ENCODE measurements around the gene WIPF2.
"Not testable (repeated sequence)": the region's sequence is repeated elsewhere in the genome, so short reads cannot be mapped to it uniquely, and the experiment has no call there.

The WIPF2 gene

GRCh38 chr17:40206193-40206592, 12.9 kb upstream of the WIPF2 start:
- not testable (repeated sequence) for H3K4me1 ChIP-seq

DNA sequence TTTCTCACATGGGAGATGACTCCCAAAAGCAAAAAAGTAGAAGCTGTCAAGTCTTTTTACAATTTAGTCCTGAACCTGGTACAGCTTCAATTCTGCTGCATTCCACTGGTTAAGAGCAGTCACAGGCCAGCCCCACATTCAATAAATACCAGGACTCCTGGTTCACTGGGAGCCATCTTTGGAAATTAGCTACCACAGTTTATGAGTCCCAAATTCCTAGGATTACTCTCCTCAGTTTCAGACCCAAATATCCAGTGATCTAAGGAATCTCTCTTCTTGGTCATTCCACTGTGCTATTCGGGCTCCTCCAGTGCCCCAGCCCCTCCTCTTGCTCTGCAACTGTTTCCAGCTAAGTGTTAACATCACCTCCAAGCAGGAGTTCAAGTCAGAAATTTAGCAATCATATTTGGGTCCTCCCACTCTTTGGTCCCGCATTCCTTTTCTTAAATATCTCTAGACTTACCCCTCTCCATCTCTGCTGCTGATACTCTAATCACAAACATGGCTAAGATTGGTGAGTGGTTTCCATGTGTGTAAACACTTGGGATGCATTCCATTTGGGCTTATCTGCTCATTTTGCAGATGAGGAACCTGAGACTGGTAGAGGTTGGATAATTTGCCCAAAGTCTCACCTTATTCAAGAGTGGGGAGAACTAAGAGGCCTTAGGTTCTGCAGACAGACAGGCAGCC, 9.6 kb upstream of the WIPF2 start:
- Histone ChIP-seq H3K4me3 (no peak overlapping the region), H3K36me3 (replicated peaks) (no peaks in the 10 kb centered on the region), H3K27me3 (ENCODE audit: low read depth) (no peaks in the 10 kb centered on the region), H3K4me1 (no peaks in the 10 kb centered on the region), H3K9me3 (no peaks in the 10 kb centered on the region)
- in situ Hi-C loops (cut with MboI; ENCODE audit: low sequenced_read_pairs) = no loop called here
- no peak for DNase-seq (ENCODE audit: low spot score in 2 of 2)

More at GRCh38 chr17:40206193-40206592, 12.9 kb upstream of the WIPF2 start:
- H3K27me3 ChIP-seq (ENCODE audit: low read depth); H3K9me3 ChIP-seq; in situ Hi-C loops (cut with MboI; ENCODE audit: low sequenced_read_pairs); H3K4me3 ChIP-seq; H3K36me3 ChIP-seq (replicated peaks); DNase-seq (ENCODE audit: low spot score in 2 of 2): not testable (repeated sequence)

DNA sequence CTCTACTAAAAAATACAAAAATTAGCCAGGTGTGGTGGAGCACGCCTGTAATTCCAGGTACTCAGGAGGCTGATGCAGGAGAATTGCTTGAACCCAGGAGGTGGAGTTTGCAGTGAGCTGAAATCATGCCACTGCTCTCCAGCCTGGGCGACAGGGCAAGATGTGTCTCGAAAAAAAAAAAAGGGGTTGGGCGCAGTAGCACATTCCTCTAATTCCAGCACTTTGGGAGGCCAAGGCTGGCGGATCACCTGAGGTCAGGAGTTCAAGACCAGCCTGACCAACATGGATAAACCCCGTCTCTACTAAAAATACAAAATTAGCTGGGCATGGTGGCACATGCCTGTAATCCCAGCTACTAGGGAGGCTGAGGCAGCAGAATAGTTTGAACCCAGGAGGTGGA, 5.2 kb upstream of the WIPF2 start:
- H3K4me1 ChIP-seq; H3K9me3 ChIP-seq; in situ Hi-C loops (cut with MboI; ENCODE audit: low sequenced_read_pairs); H3K27me3 ChIP-seq (ENCODE audit: low read depth); DNase-seq (ENCODE audit: low spot score in 2 of 2); H3K36me3 ChIP-seq (replicated peaks); H3K4me3 ChIP-seq: not testable (repeated sequence)

DNA sequence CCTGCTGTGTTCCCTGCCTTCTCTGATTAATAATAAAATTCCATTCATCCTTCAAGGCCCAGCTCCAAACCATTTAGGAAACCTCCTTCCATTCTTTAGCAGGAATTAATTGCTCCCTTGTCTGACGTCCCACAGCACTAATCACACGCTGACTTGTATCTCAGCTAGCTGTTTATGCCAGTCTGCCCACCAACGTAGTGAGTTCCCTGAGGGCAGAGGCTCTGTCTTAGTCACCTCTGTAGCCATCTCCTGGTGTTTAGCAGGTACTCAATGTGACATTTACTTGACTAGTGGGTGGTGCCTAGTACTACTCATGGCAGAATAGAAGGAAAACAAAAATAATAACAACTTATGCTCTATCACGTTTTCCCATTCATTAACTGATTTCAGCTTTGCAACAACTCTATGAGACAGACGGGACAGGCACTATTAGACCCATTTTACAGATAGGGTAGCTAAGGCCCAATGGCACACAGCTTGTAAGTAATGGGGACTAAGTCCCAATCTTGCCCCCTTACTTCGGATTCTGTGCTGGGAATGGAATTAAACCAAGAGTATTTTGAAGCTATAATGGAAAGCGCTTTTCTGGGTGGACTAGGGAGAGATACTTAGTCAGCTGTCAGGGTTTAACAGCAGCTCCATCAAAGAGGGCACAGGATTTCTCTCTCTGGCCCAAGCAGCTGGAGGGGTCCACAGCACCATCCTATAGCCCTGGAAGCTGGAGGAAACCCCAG, 931 bp upstream of the WIPF2 start:
- Histone ChIP-seq H3K4me3 (peak overlapping the region; percentile 60), H3K27me3 (ENCODE audit: low read depth) (no peaks in the 10 kb centered on the region), H3K36me3 (replicated peaks) (no peaks in the 10 kb centered on the region), H3K4me1 (peaks cover 6% of the 10 kb centered on the region), H3K9me3 (no peaks in the 10 kb centered on the region)
- no peak for DNase-seq (ENCODE audit: low spot score in 2 of 2)
- in situ Hi-C loops (cut with MboI; ENCODE audit: low sequenced_read_pairs) = no loop called here

GRCh38 chr17:40219594-40220338, 662 bp downstream of the WIPF2 start:
- no peaks in the 10 kb centered on the region for H3K36me3 ChIP-seq (replicated peaks)
- DNase-seq (ENCODE audit: low spot score in 2 of 2) = peak; percentile 77 to 84

DNA sequence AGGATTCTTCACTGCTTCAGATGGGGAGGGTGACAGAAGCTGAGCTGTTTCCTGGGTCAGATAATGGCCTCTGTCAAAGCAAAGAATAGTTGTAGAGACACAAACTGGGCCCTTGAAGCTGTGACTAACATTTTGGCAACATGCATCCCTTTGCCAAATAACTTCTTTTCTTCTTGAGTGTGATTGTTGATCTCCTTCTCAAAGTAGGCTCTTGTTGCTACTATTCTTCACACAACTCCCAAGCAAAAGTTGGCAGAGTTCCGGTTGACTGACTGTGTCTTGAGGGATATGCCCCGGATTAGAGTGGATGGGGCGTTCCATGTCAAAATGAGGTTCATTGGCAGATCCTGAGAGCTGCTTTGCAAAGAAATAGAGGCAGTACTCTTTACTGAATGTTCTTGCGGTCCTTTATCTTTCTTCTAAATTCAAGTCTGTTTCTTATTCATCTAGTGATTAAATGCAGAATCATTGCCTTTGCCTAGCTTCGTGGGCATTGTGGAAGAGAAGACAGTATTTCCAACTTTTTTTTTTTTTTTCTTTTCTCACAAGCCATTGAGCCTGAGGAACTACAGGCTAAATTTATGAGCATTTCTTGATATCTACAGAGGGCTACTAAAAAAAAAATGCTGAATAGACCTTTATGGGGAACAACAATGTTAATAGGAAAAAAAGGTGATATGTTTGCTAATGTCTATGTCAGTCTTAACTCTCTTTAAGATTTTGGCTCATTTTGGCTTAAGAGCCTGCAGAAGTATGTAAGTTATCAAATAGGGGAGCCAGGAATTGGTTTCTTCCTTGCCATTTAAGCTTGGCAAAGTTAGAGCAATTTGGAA, 5.8 kb downstream of the WIPF2 start:
- no peak overlapping the region for H3K4me3 ChIP-seq
- H3K9me3 ChIP-seq = no peaks in the 10 kb centered on the region
- no peaks in the 10 kb centered on the region for H3K27me3 ChIP-seq (ENCODE audit: low read depth)
- 0 out of 2 replicates have a peak, but pooled peaks cover 3% of the 10 kb centered on the region for H3K36me3 ChIP-seq (replicated peaks)
- no peaks in the 10 kb centered on the region; the same call in 1 of the 2 replicates for H3K4me1 ChIP-seq
- in situ Hi-C loops (cut with MboI; ENCODE audit: low sequenced_read_pairs) = no loop called here
- no peak for DNase-seq (ENCODE audit: low spot score in 2 of 2)

More at GRCh38 chr17:40219594-40220338, 662 bp downstream of the WIPF2 start:
- H3K27me3 ChIP-seq (ENCODE audit: low read depth) = no peaks in the 10 kb centered on the region
- no peaks in the 10 kb centered on the region for H3K9me3 ChIP-seq
- peaks cover 6% of the 10 kb centered on the region for H3K4me1 ChIP-seq
- in situ Hi-C loops (cut with MboI; ENCODE audit: low sequenced_read_pairs) = no loop called here
- H3K4me3 ChIP-seq = peak overlapping the region; percentile 60

DNA sequence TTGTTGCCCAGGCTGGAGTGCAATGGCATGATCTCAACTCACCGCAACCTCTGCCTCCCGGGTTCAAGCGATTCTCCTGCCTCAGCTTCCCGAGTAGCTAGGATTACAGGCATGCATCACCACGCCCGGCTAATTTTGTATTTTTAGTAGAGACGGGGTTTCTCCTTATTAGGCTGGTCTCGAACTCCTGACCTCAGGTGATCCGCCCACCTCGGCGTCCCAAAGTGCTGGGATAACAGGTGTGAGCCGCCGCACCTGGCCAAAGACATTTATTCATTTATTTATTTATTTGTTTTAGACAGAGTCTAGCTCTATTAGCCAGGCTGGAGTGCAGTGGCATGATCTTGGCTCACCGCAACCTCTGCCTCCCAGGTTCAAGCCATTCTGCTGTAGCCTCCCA, 10.0 kb downstream of the WIPF2 start:
- in situ Hi-C loops (cut with MboI; ENCODE audit: low sequenced_read_pairs); H3K27me3 ChIP-seq (ENCODE audit: low read depth); H3K9me3 ChIP-seq; DNase-seq (ENCODE audit: low spot score in 2 of 2); H3K36me3 ChIP-seq (replicated peaks); H3K4me1 ChIP-seq; H3K4me3 ChIP-seq: not testable (repeated sequence)

- peaks cover 12% of the 10 kb centered on the region for H3K36me3 ChIP-seq (replicated peaks)
- H3K4me1 ChIP-seq = peaks cover 3% of the 10 kb centered on the region
- in situ Hi-C loops (cut with MboI; ENCODE audit: low sequenced_read_pairs) = no loop called here
- H3K9me3 ChIP-seq = no peaks in the 10 kb centered on the region
- no peak for DNase-seq (ENCODE audit: low spot score in 2 of 2)
- H3K4me3 ChIP-seq = no peak overlapping the region
- no peaks in the 10 kb centered on the region for H3K27me3 ChIP-seq (ENCODE audit: low read depth)
Measured at GRCh38 chr17:40230670-40231069, 11.6 kb downstream of the WIPF2 start.

DNA sequence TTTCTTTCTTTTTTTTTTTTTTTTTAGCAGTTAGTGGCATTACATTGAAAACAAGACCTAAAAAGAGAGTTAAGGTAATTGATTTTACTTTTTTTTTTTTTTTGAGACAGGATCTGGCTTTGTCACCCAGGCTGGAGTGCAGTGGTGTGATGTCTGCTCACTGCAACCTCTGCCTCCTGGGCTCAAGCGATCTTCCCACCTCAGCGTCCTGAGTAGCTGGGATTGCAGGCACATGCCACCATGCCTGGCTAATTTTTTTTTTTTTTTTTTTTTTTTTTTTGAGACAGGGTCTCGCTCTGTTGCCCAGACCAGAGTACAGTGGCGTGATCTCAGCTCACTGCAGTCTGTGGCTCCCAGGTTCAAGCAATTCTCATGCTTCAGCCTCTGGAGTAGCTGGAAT, 12.8 kb downstream of the WIPF2 start:
- H3K27me3 ChIP-seq (ENCODE audit: low read depth); in situ Hi-C loops (cut with MboI; ENCODE audit: low sequenced_read_pairs); DNase-seq (ENCODE audit: low spot score in 2 of 2): not testable (repeated sequence)

DNA sequence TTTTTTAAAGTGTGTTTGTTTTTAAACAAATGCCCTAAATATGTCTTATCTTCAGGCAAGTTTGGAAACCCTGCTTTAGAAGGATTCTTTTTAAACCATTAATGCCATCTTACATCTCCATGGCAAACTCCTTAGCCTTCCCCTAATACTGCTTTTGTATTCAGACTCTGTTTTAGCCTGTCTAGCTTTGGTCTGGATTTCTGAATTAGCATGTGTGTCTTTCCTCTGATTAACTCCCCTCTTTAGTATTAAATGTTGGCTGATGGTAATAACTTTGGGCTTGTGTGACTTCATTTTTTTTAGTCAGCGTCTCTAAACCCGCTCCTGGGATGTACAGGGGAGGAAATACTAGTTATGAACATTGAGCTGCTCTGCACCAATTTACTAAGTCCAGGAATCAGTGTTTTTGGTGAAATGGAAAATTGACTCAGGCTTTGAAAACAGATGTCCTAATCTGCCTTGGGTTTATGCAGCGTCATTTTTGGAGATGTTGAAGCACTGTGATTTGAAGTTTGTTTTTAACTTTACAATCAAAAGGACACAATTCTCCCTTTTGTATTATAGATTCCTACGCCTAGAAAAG, 22.2 kb downstream of the WIPF2 start:
- H3K4me1 ChIP-seq = peaks cover 6% of the 10 kb centered on the region
- H3K27me3 ChIP-seq (ENCODE audit: low read depth) = no peaks in the 10 kb centered on the region
- DNase-seq (ENCODE audit: low spot score in 2 of 2) = no peak
- in situ Hi-C loops (cut with MboI; ENCODE audit: low sequenced_read_pairs) = no loop called here
- no peaks in the 10 kb centered on the region for H3K36me3 ChIP-seq (replicated peaks)
- no peaks in the 10 kb centered on the region for H3K9me3 ChIP-seq
- no peak overlapping the region for H3K4me3 ChIP-seq

More for the DNA sequence above, 12.8 kb downstream of the WIPF2 start:
- H3K4me3 ChIP-seq, H3K9me3 ChIP-seq, H3K4me1 ChIP-seq: not testable (repeated sequence)
- peaks cover 12% of the 10 kb centered on the region for H3K36me3 ChIP-seq (replicated peaks)

GRCh38 chr17:40242774-40243173, 23.7 kb downstream of the WIPF2 start:
- H3K36me3 ChIP-seq (replicated peaks) = no peaks in the 10 kb centered on the region
- H3K27me3 ChIP-seq (ENCODE audit: low read depth) = no peaks in the 10 kb centered on the region
- DNase-seq (ENCODE audit: low spot score in 2 of 2) = no peak
- H3K4me3 ChIP-seq = no peak overlapping the region
- in situ Hi-C loops (cut with MboI; ENCODE audit: low sequenced_read_pairs) = no loop called here
- no peaks in the 10 kb centered on the region for H3K9me3 ChIP-seq
- H3K4me1 ChIP-seq = peaks cover 6% of the 10 kb centered on the region

DNA sequence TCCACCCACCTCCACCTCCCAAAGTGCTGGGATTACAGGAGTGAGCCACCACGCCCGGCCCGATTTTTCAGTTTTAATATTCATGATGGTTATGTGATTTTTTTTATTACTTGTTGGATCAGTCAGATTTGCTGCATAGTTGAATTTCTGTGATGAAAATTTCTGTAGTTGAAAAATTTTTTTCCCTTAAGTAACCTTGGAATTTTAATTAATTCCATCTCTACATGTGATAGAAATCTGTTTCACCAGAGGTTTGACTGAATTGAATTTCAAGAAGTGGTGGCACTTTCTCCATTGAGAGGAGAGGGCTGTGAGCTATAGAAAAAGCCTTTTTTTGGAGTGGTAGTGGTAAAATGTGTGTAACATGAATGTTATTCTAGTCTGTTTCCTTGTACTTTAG, 24.7 kb downstream of the WIPF2 start:
- in situ Hi-C loops (cut with MboI; ENCODE audit: low sequenced_read_pairs) = no loop called here
- Histone ChIP-seq H3K27me3 (ENCODE audit: low read depth) (no peaks in the 10 kb centered on the region), H3K36me3 (replicated peaks) (no peaks in the 10 kb centered on the region), H3K9me3 (no peaks in the 10 kb centered on the region), H3K4me1 (peaks cover 6% of the 10 kb centered on the region), H3K4me3 (no peak overlapping the region)
- no peak for DNase-seq (ENCODE audit: low spot score in 2 of 2)

GRCh38 chr17:40244255-40244654, 25.2 kb downstream of the WIPF2 start:
- H3K27me3 ChIP-seq (ENCODE audit: low read depth) = no peaks in the 10 kb centered on the region
- no peak overlapping the region for H3K4me3 ChIP-seq
- no peak for DNase-seq (ENCODE audit: low spot score in 2 of 2)
- H3K36me3 ChIP-seq (replicated peaks) = no peaks in the 10 kb centered on the region
- H3K4me1 ChIP-seq = peaks cover 6% of the 10 kb centered on the region
- H3K9me3 ChIP-seq = no peaks in the 10 kb centered on the region
- in situ Hi-C loops (cut with MboI; ENCODE audit: low sequenced_read_pairs) = no loop called here
